ENCODE measurements around the gene ALG8. TPM values are rescaled to one million over a fixed set of nuclear protein-coding genes. Genes with fewer than 3 reads are reported as not detected.

ALG8 gene
- polyA plus RNA-seq (2012; rRNA removed) = 42.0 and 54.8 TPM in 2 replicates
- 53.2 and 62.0 TPM in 2 replicates for polyA plus RNA-seq (2012; cell fraction: cytosol; rRNA removed)
- polyA plus RNA-seq (2012; cell fraction: nucleus; rRNA removed) = 29.5 and 65.5 TPM in 2 replicates

- H3K4me3 ChIP-seq (ENCODE audit: low read depth in 2 of 2, low read length in 1 of 2) = peak within 1 kb of the TSS; percentile 71 to 81
- H3K36me3 ChIP-seq (replicated peaks in 1 of 2; ENCODE audit: control insufficient read depth in 1 of 2, insufficient read depth in 2 of 2, low read length in 1 of 2) = peaks cover 0 to 17% of the 10 kb centered on the region in 2 experiments
- H3K4me2 ChIP-seq = peak within 1 kb of the TSS; percentile 87
- ChIA-PET CTCF (interaction anchor here (0.8 to 1.5 kb wide), 6 partner anchors 10 to 274 kb away, joined by 3 to 6 read pairs (median 3); partner anchors contain the start of gene KCTD21), POLR2A (interaction anchor here (0.7 to 2.1 kb wide), 9 partner anchors 29 to 435 kb away, joined by 3 to 9 read pairs (median 3); partner anchors contain the start of genes INTS4, KCTD21, NARS2 and NDUFC2)
- H3K27me3 ChIP-seq (ENCODE audit: insufficient read depth) = no peaks in the 10 kb centered on the region
- no peaks in the 10 kb centered on the region for H3F3A ChIP-seq (replicated peaks; ENCODE audit: insufficient read depth)
- H3K9me3 ChIP-seq = no peaks in the 10 kb centered on the region
- WGBS (ENCODE audit: low lambda C conversion rate) = 2% methylated on average over 48 of the region's 52 CpGs
- TF ChIP-seq TEAD4 (IDR thresholded peaks at IDR 0.05; ENCODE audit: borderline replicate concordance, insufficient read depth) = no peak
- TF ChIP-seq TAF1 (IDR thresholded peaks at IDR 0.05; ENCODE audit: borderline replicate concordance, low read depth, low read length) = peak; percentile 93; the same call in 1 of the 2 replicates
- TF ChIP-seq NFIC (IDR thresholded peaks at IDR 0.05; ENCODE audit: borderline replicate concordance) = no peak
- peak; percentile 34; the same call in 1 of the 2 replicates for TF ChIP-seq FOXM1 (IDR thresholded peaks at IDR 0.05; ENCODE audit: low read depth)
- TF ChIP-seq YY1 (IDR thresholded peaks at IDR 0.05; ENCODE audit: low read depth) = peak; percentile 98
- TF ChIP-seq ZBTB33 (IDR thresholded peaks at IDR 0.05; ENCODE audit: borderline replicate concordance, low read depth) = 0 out of 2 replicates have a peak, but pooled peaks have one; percentile 36
- TF ChIP-seq RXRA (IDR thresholded peaks at IDR 0.05; ENCODE audit: borderline replicate concordance, low read depth) = no peak
- peak; percentile 95 for TF ChIP-seq NRF1 (IDR thresholded peaks at IDR 0.05; ENCODE audit: low read depth, low read length)
- peak; percentile 67 for TF ChIP-seq CHD2 (IDR thresholded peaks at IDR 0.05; ENCODE audit: low read length, partially characterized antibody)
- peak; percentile 85 for TF ChIP-seq ELF1 (IDR thresholded peaks at IDR 0.05)
- TF ChIP-seq REST (IDR thresholded peaks at IDR 0.05; ENCODE audit: low read depth, low read length) = 0 out of 2 replicates have a peak, but pooled peaks have one; percentile 19
- peak; percentile 90 for TF ChIP-seq POLR2AphosphoS5 (IDR thresholded peaks at IDR 0.05; ENCODE audit: low read depth, low read length)
- TF ChIP-seq JUND (IDR thresholded peaks at IDR 0.05) = no peak
- TF ChIP-seq MAX (IDR thresholded peaks at IDR 0.05; ENCODE audit: low read depth) = peak; percentile 98
- peak; percentile 89 for TF ChIP-seq GABPA (IDR thresholded peaks at IDR 0.05; ENCODE audit: low read depth)
- TF ChIP-seq MXI1 (IDR thresholded peaks at IDR 0.05; ENCODE audit: low read depth, low read length) = peak; percentile 98
- TF ChIP-seq TCF12 (IDR thresholded peaks at IDR 0.05) = 0 out of 2 replicates have a peak, but pooled peaks have one; percentile 4
- H3K4me1 ChIP-seq (ENCODE audit: control insufficient read depth in 1 of 2, insufficient read depth in 2 of 2, low read depth in 1 of 2, low read length in 1 of 2) = peaks cover 4 to 9% of the 10 kb centered on the region in 2 experiments; a peak in 3 of 4 replicates
- no peaks in the 10 kb centered on the region for H3K9me2 ChIP-seq
- H2AFZ ChIP-seq (ENCODE audit: low read depth) = peak within 1 kb of the TSS; percentile 84
- DNase-seq = peak; percentile 98
- peaks cover 58% of the 10 kb centered on the region for H3K79me2 ChIP-seq (ENCODE audit: insufficient read depth)
- H3K27ac ChIP-seq (ENCODE audit: low read depth in 2 of 2, low read length in 1 of 2) = peak within 1 kb of the TSS; percentile 72 to 73
- peak within 1 kb of the TSS; percentile 85 for H3K9ac ChIP-seq
- no peaks in the 10 kb centered on the region for H4K20me1 ChIP-seq (ENCODE audit: insufficient read depth)
Measured at GRCh38 chr11:78139422-78140391, at the start of gene ALG8. ALG8 (minus strand) TSS chr11:78139626; CDS start chr11:78139588, 38 bp downstream.
